PC-9 (cell line): Measurements from ENCODE around the gene AKAP13. TPM values are rescaled to one million over a fixed set of nuclear protein-coding genes. Genes with fewer than 3 reads are reported as not detected.

ENCODE experiments used
- BruUV-seq: library from RNA; stranded (reverse); fragments of 400-500 nt; replicated peaks from 2 replicates; lab custom pipeline; 2021; lab: Mats Ljungman, UMichigan
- CTCF ChIA-PET: fragments of 300-600 bp; sonication (Branson Sonifier 250); formaldehyde crosslinking; loops from one replicate; lab custom pipeline; 2022; ENCODE audit warnings: antibody characterized with exemption; lab: Charles Lee
- POLR2A ChIA-PET: fragments of 300-600 bp; sonication (Branson Sonifier 250); formaldehyde crosslinking; loops from one replicate; lab custom pipeline; 2022; ENCODE audit warnings: antibody characterized with exemption; ENCODE audit not compliant: unreplicated experiment; lab: Charles Lee
- DNase-seq, 2 experiments: peaks; one replicate each; pipeline versions ENCODE4 v3.0.0 to v3.0.0-alpha.2; 2015 to 2022; ENCODE audit warnings: mixed read lengths in 1 of 2
- H2AFZ ChIP-seq: fragments of 200-600 bp; sonication (generic); 2 replicates; pipeline ENCODE4 v1.8.1; 2017; ENCODE audit warnings: antibody characterized with exemption
- H3F3A ChIP-seq: fragments of 200-600 bp; sonication (generic); 2 replicates; pipeline ENCODE4 v1.8.1; 2017; ENCODE audit warnings: antibody characterized with exemption, mild to moderate bottlenecking, low read depth; ENCODE audit not compliant: insufficient read depth
- H3K27ac ChIP-seq: fragments of 200-600 bp; sonication (generic); 2 replicates; pipeline ENCODE4 v1.6.1; 2016; ENCODE audit warnings: mixed run types
- H3K27me3 ChIP-seq: fragments of 200-600 bp; sonication (generic); 2 replicates; pipeline ENCODE4 v1.6.1; 2016; ENCODE audit warnings: low read depth, mixed run types; ENCODE audit not compliant: insufficient read depth
- H3K36me3 ChIP-seq: fragments of 200-600 bp; sonication (generic); 2 replicates; pipeline ENCODE4 v1.6.1; 2016; ENCODE audit warnings: low read depth, mixed run types
- H3K4me1 ChIP-seq: fragments of 200-600 bp; sonication (generic); replicated peaks from 2 replicates; pipeline ENCODE4 v1.6.1; 2016; ENCODE audit warnings: mixed run types; ENCODE audit not compliant: insufficient read depth
- H3K4me2 ChIP-seq: fragments of 200-600 bp; sonication (generic); 2 replicates; pipeline ENCODE4 v1.6.1; 2017; ENCODE audit warnings: mixed run types
- H3K4me3 ChIP-seq: fragments of 200-600 bp; sonication (generic); 2 replicates; pipeline ENCODE4 v1.6.1; 2016; ENCODE audit warnings: mixed run types
- H3K79me2 ChIP-seq: fragments of 200-600 bp; sonication (generic); 2 replicates; pipeline ENCODE4 v1.6.1; 2017; ENCODE audit warnings: low read depth, mixed run types
- H3K9me2 ChIP-seq: fragments of 200-600 bp; sonication (generic); 2 replicates; pipeline ENCODE4 v1.8.1; 2017; ENCODE audit warnings: mild to moderate bottlenecking; ENCODE audit not compliant: insufficient read depth
- H3K9me3 ChIP-seq: fragments of 200-600 bp; sonication (generic); 2 replicates; pipeline ENCODE4 v1.8.1; 2016; ENCODE audit warnings: low read depth; ENCODE audit not compliant: insufficient read depth
- H4K20me1 ChIP-seq: fragments of 200-600 bp; sonication (generic); 2 replicates; pipeline ENCODE4 v1.8.1; 2017; ENCODE audit not compliant: insufficient read depth
- EZH2 ChIP-seq: fragments of 200-600 bp; sonication (generic); IDR thresholded peaks from 2 replicates; pipeline ENCODE4 v1.8.0; 2017; ENCODE audit warnings: antibody characterized with exemption, low read depth
- intact Hi-C: fragments of 100-400 bp; cut with micrococcal nuclease; formaldehyde crosslinking; loops from one replicate; pipeline ENCODE4 v1.10.0; 2022; ENCODE audit not compliant: unreplicated experiment
- total RNA-seq: library from RNA; stranded (reverse); gene quantifications from 2 replicates; pipeline ENCODE4 v1.2.3, GENCODE V29; 2021
- TF ChIP-seq, protein P1 (sequence below): fragments of 200-600 bp; sonication (generic); conservative IDR thresholded peaks from 2 replicates; pipeline ENCODE4 v1.6.1; 2017; ENCODE audit warnings: mixed run types, antibody characterized with exemption, mild to moderate bottlenecking, moderate library complexity

The AKAP13 gene
- total RNA-seq, 1 experiment from 2014 or later: 82.5 TPM

DNA sequence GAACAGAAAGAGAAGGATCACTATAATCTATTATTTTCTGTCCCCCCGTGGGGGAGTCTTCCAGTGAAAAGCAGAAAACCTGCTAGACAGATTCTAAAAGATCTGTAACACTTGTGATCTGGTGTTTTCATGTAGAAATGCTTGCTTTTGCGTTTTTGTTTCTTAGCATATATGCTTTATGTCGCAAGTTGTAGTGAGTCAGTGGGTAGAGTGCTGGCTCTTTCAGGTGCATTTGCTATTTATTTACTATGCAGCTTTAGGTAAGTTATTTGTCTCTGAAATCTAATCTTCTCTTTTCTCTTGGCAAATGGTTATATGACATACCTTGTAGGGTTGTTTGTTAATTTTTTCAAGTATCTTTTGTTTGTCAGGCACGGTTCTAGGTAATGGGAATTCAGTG, 9.4 kb downstream of the AKAP13 start:
- Histone ChIP-seq H3K27ac (no peak overlapping the region), H2AFZ (no peak overlapping the region), H3K4me1 (peaks cover 28% of the 10 kb centered on the region), H3K27me3 (no peaks in the 10 kb centered on the region), H3F3A (peaks cover 28% of the 10 kb centered on the region), H3K9me3 (no peaks in the 10 kb centered on the region), H3K9me2 (no peaks in the 10 kb centered on the region), H3K36me3 (0 out of 2 replicates have a peak, but pooled peaks cover 8% of the 10 kb centered on the region), H3K79me2 (peaks cover 100% of the 10 kb centered on the region), H3K4me2 (no peak overlapping the region), H3K4me3 (no peak overlapping the region), H4K20me1 (peaks cover 27% of the 10 kb centered on the region)
- TF ChIP-seq EZH2: no peak
- TF ChIP-seq, protein P1, sequence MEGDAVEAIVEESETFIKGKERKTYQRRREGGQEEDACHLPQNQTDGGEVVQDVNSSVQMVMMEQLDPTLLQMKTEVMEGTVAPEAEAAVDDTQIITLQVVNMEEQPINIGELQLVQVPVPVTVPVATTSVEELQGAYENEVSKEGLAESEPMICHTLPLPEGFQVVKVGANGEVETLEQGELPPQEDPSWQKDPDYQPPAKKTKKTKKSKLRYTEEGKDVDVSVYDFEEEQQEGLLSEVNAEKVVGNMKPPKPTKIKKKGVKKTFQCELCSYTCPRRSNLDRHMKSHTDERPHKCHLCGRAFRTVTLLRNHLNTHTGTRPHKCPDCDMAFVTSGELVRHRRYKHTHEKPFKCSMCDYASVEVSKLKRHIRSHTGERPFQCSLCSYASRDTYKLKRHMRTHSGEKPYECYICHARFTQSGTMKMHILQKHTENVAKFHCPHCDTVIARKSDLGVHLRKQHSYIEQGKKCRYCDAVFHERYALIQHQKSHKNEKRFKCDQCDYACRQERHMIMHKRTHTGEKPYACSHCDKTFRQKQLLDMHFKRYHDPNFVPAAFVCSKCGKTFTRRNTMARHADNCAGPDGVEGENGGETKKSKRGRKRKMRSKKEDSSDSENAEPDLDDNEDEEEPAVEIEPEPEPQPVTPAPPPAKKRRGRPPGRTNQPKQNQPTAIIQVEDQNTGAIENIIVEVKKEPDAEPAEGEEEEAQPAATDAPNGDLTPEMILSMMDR: no peak
- CTCF ChIA-PET: interaction anchor here (0.6 kb wide), 1 partner anchor 137 kb away, joined by 3 read pairs; no protein-coding TSS in a partner anchor
- no peak for DNase-seq
- intact Hi-C loops: no loop called here
- BruUV-seq: no TSS peak
- POLR2A ChIA-PET: no interaction called here

DNA sequence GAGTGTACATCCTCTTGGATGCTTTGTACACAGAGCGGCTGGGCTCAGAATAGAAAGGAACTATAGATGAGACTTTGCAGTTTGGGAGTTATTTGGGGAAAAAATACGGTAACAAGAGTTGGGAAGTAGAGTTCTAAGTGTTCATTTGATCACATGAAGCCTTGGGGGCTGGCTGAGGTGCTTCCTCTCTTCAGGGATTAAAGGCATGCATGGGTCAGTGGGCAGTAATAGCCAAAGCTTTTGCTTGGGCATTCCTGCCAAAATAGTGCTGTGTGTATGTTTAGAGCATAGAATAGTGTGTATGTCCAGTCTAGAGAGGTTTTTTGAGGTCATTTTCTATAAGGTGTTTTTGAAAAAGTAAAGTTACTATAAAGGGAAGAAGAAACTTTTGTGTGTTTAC, 12.8 kb downstream of the AKAP13 start:
- Histone ChIP-seq H3K4me3 (no peak overlapping the region), H3K27me3 (no peaks in the 10 kb centered on the region), H3K9me3 (no peaks in the 10 kb centered on the region), H3K27ac (peak overlapping the region; percentile 58), H3K4me1 (peaks cover 34% of the 10 kb centered on the region), H2AFZ (no peak overlapping the region), H3F3A (peaks cover 43% of the 10 kb centered on the region), H3K4me2 (peak overlapping the region; percentile 55), H4K20me1 (peaks cover 30% of the 10 kb centered on the region), H3K36me3 (no peaks in the 10 kb centered on the region; the same call in 1 of the 2 replicates), H3K9me2 (no peaks in the 10 kb centered on the region), H3K79me2 (peaks cover 100% of the 10 kb centered on the region)
- intact Hi-C loops: no loop called here
- no peak for DNase-seq
- BruUV-seq: no TSS peak
- ChIA-PET CTCF (interaction anchor here (0.6 kb wide), 1 partner anchor 461 kb away, joined by 18 read pairs; no protein-coding TSS in a partner anchor), POLR2A (no interaction called here)
- TF ChIP-seq EZH2: no peak
- TF ChIP-seq, protein P1: no peak

DNA sequence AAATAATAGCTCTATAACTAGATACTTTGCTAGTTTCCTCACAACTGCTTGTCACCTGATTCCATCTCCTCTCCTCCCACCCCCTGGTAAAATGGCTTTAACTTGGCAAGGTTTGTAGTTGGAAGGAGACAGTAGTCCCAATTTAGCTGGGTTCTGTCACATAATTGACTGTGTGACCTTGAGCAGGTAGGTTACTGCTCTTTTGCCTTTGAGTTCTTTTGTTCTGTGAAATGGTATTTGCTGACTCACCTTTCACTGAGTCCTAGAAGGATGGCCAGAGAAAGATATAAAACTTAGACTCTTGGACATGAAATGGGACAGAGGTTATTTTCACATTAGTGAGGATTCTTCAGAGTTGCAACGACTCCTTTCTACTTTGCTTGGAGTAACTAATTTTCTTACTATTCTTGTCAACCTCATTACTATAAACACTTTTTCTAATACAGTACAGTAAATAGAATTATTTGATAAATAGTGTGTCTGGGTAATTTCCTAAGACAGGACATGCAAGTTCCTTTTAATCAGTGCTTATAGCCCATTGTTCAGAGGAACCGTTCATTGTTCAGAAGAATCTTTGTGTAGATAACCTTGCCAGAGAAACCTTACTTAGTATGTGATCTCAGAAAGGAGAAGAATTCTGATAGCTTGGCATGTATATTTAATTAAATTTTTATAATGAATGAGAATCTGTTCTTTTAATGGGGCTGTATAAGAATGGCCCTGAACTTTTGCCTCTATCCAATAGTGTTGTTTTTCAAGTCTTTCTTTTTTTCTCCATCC, 14.3 kb downstream of the AKAP13 start:
- ChIA-PET CTCF (interaction anchor here (0.6 kb wide), 1 partner anchor 807 kb away, joined by 7 read pairs; no protein-coding TSS in a partner anchor), POLR2A (interaction anchor here (0.6 kb wide), 1 partner anchor 18 kb away, joined by 4 read pairs; no protein-coding TSS in a partner anchor)
- Histone ChIP-seq H4K20me1 (peaks cover 25% of the 10 kb centered on the region), H3K36me3 (no peaks in the 10 kb centered on the region; the same call in 1 of the 2 replicates), H2AFZ (no peak overlapping the region), H3K4me1 (peaks cover 32% of the 10 kb centered on the region), H3K79me2 (peaks cover 97% of the 10 kb centered on the region), H3K27ac (peak overlapping the region; percentile 58), H3K27me3 (no peaks in the 10 kb centered on the region), H3K4me2 (peak overlapping the region; percentile 55), H3F3A (peaks cover 43% of the 10 kb centered on the region), H3K9me3 (no peaks in the 10 kb centered on the region), H3K4me3 (no peak overlapping the region), H3K9me2 (no peaks in the 10 kb centered on the region)
- no TSS peak for BruUV-seq
- intact Hi-C loops: no loop called here
- TF ChIP-seq, protein P1: no peak
- no peak for TF ChIP-seq EZH2
- DNase-seq: peak in 1 of 2 experiments; percentile 41
